ENCODE results near the gene ZBED2.

DNA sequence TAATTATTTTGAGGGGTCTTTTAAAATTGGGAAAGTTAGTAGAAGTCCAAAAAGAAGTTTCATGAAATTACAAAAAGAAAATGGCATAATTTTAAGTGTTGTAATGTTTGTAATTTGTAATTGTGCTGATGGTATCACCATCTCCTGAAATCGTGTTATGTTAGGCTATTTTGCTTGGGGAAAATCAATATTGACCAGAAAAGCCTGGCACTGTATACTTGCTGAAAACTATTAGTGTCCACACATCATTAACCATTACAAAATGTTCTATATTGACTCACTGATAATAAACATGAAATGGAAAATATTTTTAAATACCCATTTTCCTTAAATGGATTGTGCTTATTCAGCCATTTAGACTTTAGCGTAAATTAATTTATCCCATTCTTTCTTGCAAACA, 40.3 kb upstream of the ZBED2 start:
- TF ChIP-seq, protein P1, sequence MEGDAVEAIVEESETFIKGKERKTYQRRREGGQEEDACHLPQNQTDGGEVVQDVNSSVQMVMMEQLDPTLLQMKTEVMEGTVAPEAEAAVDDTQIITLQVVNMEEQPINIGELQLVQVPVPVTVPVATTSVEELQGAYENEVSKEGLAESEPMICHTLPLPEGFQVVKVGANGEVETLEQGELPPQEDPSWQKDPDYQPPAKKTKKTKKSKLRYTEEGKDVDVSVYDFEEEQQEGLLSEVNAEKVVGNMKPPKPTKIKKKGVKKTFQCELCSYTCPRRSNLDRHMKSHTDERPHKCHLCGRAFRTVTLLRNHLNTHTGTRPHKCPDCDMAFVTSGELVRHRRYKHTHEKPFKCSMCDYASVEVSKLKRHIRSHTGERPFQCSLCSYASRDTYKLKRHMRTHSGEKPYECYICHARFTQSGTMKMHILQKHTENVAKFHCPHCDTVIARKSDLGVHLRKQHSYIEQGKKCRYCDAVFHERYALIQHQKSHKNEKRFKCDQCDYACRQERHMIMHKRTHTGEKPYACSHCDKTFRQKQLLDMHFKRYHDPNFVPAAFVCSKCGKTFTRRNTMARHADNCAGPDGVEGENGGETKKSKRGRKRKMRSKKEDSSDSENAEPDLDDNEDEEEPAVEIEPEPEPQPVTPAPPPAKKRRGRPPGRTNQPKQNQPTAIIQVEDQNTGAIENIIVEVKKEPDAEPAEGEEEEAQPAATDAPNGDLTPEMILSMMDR (conservative IDR thresholded peaks at IDR 0.05; ENCODE audit: low read length), result no peak
- no peak for TF ChIP-seq EZH2phosphoT487 (IDR thresholded peaks at IDR 0.05; ENCODE audit: borderline replicate concordance)
